ENCODE measurements around the gene ARGLU1. TPM values are rescaled to one million over a fixed set of nuclear protein-coding genes. Genes with fewer than 3 reads are reported as not detected.

Gene ARGLU1
- total RNA-seq, 1 donor from 2014 or later: 142 TPM

- no peaks in the 10 kb centered on the region for H3K36me3 Mint-ChIP-seq (ENCODE audit: low read depth)
- H3K4me3 Mint-ChIP-seq: no peak overlapping the region
- DNase-seq (ENCODE audit: low read depth, low spot score): no peak
- no peaks in the 10 kb centered on the region for H3K27me3 Mint-ChIP-seq (ENCODE audit: low read depth)
- peaks cover 6% of the 10 kb centered on the region for H3K9me3 Mint-ChIP-seq
- TF ChIP-seq, protein P1, sequence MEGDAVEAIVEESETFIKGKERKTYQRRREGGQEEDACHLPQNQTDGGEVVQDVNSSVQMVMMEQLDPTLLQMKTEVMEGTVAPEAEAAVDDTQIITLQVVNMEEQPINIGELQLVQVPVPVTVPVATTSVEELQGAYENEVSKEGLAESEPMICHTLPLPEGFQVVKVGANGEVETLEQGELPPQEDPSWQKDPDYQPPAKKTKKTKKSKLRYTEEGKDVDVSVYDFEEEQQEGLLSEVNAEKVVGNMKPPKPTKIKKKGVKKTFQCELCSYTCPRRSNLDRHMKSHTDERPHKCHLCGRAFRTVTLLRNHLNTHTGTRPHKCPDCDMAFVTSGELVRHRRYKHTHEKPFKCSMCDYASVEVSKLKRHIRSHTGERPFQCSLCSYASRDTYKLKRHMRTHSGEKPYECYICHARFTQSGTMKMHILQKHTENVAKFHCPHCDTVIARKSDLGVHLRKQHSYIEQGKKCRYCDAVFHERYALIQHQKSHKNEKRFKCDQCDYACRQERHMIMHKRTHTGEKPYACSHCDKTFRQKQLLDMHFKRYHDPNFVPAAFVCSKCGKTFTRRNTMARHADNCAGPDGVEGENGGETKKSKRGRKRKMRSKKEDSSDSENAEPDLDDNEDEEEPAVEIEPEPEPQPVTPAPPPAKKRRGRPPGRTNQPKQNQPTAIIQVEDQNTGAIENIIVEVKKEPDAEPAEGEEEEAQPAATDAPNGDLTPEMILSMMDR (conservative IDR thresholded peaks at IDR 0.05): no peak
- H3K4me1 Mint-ChIP-seq: peaks cover 17% of the 10 kb centered on the region
- H3K27ac Mint-ChIP-seq (ENCODE audit: unreplicated experiment): no peak overlapping the region
These were observed 32.2 kb upstream of the ARGLU1 start for GRCh38 chr13:106599875-106600797.

DNA sequence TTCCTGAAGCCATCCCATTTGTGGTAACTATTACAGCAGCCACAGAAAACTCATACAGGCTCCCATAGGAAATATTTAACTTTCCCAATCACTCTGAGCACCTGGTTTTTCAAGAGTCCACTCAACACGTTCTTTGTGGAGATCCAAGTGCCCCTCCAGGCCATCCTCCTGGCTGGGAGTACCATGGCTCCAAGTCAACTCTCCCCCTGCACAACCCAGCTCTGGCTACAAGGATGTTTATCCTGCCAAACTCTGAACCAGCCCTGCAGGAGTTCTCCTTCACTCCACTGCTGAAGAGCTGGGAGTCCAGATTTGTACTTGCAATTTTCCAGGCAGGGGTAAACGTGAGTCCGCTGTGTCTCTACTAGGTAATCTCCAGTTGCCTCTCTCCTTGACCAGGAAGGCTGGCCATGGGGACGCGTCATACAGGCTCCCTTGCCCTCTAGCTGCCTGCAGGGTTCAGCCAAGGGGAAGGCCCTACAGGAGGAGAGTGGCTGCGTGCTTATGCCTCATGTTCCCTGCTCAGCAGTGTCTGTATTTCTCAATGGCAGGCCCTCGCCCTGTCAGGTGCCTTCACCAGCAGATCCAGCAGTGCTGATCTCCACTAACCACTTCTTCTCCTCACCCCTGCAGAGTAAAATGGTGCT, 29.9 kb upstream of the ARGLU1 start:
- TF ChIP-seq, protein P1 (conservative IDR thresholded peaks at IDR 0.05): no peak
- H3K9me3 Mint-ChIP-seq: peaks cover 6% of the 10 kb centered on the region
- H3K36me3 Mint-ChIP-seq (ENCODE audit: low read depth): no peaks in the 10 kb centered on the region
- peaks cover 13% of the 10 kb centered on the region for H3K4me1 Mint-ChIP-seq
- no peak overlapping the region for H3K27ac Mint-ChIP-seq (ENCODE audit: unreplicated experiment)
- no peaks in the 10 kb centered on the region for H3K27me3 Mint-ChIP-seq (ENCODE audit: low read depth)
- no peak overlapping the region for H3K4me3 Mint-ChIP-seq
- no peak for DNase-seq (ENCODE audit: low read depth, low spot score)

- Mint-ChIP-seq H3K9me3 (peaks cover 6% of the 10 kb centered on the region), H3K27ac (ENCODE audit: unreplicated experiment) (no peak overlapping the region)
These were observed 29.2 kb upstream of the ARGLU1 start for GRCh38 chr13:106597186-106597585.

DNA sequence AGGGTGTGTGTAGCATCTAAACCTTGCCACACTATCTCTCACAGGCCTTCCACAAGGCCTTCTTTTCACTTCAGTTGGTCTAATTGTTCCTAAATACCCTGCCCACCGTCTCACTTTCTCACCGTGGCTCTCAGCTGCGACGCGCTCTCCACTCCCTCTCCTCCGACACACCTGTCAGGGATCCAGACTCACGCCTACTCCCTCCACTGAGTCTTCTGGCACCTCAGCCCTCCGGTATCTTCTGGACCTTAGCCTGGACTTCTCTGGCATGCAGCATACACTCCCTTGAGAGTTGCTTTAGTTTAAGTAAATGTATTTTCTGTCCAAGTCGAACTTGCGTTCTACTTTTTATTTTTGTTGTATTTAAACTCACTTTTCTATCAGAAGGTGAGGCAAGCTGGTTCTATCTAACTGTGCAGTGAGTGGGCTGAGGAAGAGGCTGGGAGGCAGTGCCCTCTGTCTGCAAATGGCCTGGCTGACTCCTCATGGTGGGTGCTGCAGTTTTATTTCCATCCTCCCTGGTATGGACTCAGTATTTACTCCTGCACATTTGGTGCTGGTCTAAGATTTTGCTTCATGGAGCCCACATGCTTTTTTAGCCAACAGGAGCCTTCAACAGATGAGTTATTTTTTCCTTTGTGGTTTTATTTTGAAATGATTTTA, 28.5 kb upstream of the ARGLU1 start:
- H3K9me3 Mint-ChIP-seq: peaks cover 6% of the 10 kb centered on the region
- H3K4me1 Mint-ChIP-seq: peaks cover 13% of the 10 kb centered on the region
- H3K27ac Mint-ChIP-seq (ENCODE audit: unreplicated experiment): peak overlapping the region; percentile 13

More at GRCh38 chr13:106597186-106597585, 29.2 kb upstream of the ARGLU1 start:
- H3K27me3 Mint-ChIP-seq (ENCODE audit: low read depth): no peaks in the 10 kb centered on the region
- TF ChIP-seq, protein P1 (conservative IDR thresholded peaks at IDR 0.05): no peak
- DNase-seq (ENCODE audit: low read depth, low spot score): no peak
- no peaks in the 10 kb centered on the region for H3K36me3 Mint-ChIP-seq (ENCODE audit: low read depth)
- H3K4me1 Mint-ChIP-seq: peaks cover 13% of the 10 kb centered on the region
- no peak overlapping the region for H3K4me3 Mint-ChIP-seq

DNA sequence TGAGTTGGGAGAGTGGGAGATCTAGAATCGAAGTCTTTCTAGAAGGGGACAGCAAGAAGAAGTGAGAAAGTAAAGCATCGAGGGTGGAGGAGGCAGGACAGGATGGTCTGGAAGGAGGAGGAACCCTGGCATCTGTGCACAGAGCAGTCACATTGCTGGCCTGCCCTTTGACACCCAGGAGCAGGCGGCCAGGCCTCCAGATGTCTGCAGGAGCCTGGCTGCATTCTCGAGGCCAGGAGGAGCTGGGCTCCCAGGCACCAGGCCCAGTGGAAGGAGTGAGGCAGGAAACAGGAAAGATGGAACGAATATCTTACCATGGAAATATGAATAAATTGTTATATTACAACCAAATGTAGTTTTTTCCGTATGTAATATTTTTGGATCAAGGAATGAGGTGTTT, 27.7 kb upstream of the ARGLU1 start:
- H3K36me3 Mint-ChIP-seq (ENCODE audit: low read depth): no peaks in the 10 kb centered on the region
- no peak overlapping the region for H3K27ac Mint-ChIP-seq (ENCODE audit: unreplicated experiment)
- DNase-seq (ENCODE audit: low read depth, low spot score): no peak
- H3K9me3 Mint-ChIP-seq: peaks cover 6% of the 10 kb centered on the region
- no peak overlapping the region for H3K4me3 Mint-ChIP-seq
- no peaks in the 10 kb centered on the region for H3K27me3 Mint-ChIP-seq (ENCODE audit: low read depth)
- H3K4me1 Mint-ChIP-seq: peaks cover 13% of the 10 kb centered on the region
- TF ChIP-seq, protein P1 (conservative IDR thresholded peaks at IDR 0.05): no peak

More for the DNA sequence above, 28.5 kb upstream of the ARGLU1 start:
- DNase-seq (ENCODE audit: low read depth, low spot score): no peak
- TF ChIP-seq, protein P1 (conservative IDR thresholded peaks at IDR 0.05): no peak
- no peaks in the 10 kb centered on the region for H3K27me3 Mint-ChIP-seq (ENCODE audit: low read depth)
- no peak overlapping the region for H3K4me3 Mint-ChIP-seq
- no peaks in the 10 kb centered on the region for H3K36me3 Mint-ChIP-seq (ENCODE audit: low read depth)

Data from neural crest cell (in vitro differentiated cells).